HCT116 (cell line): ENCODE data around the gene ZNF33A. TPM values are rescaled to one million over a fixed set of nuclear protein-coding genes. Genes with fewer than 3 reads are reported as not detected.

Experiments used
- ATAC-seq: fragments of 200-7000 bp; cut with Tn5 transposase; 2 replicates; pipeline ENCODE4 v1.9.1; 2020; ENCODE audit warnings: mild to moderate bottlenecking, moderate library complexity
- BruUV-seq: library from RNA; stranded (reverse); fragments of 400-500 nt; replicated peaks from 2 replicates; lab custom pipeline; 2021; lab: Mats Ljungman, UMichigan
- CTCF ChIA-PET: fragments of 300-600 bp; sonication (Branson Sonifier 250); formaldehyde crosslinking; loops from one replicate; lab custom pipeline; 2021; ENCODE audit warnings: antibody characterized with exemption; lab: Charles Lee
- POLR2A ChIA-PET: fragments of 300-600, 350-600 bp; sonication (Branson Sonifier 250); formaldehyde crosslinking; loops from one replicate; lab custom pipeline; 2021; ENCODE audit warnings: antibody characterized with exemption; lab: Charles Lee
- RAD21 ChIA-PET, 2 experiments: fragments of 300-600 bp; sonication (Branson Sonifier 250); formaldehyde crosslinking; loops; one replicate each; lab custom pipeline; 2023; ENCODE audit warnings: low total read pairs in 2 of 2; ENCODE audit not compliant: uncharacterized antibody in 2 of 2, unreplicated experiment in 2 of 2, low non-redundant PET in 1 of 2; lab: Charles Lee
- DNase-seq: peaks from one replicate; pipeline ENCODE4 v3.0.0-alpha.2; 2010; ENCODE audit warnings: low read depth, low spot score
- H2AFZ ChIP-seq: fragments of 200-600 bp; shearing (Covaris generic), sonication (generic); 2 replicates; pipeline ENCODE4 v1.6.1; 2017; ENCODE audit warnings: low read depth, mixed run types, mixed read lengths, antibody characterized with exemption, low read length; ENCODE audit not compliant: poor library complexity, severe bottlenecking
- H3K27ac ChIP-seq: 2 replicates; pipeline ENCODE4 v1.5.1; 2012; ENCODE audit warnings: low read depth, low read length
- H3K27me3 ChIP-seq: fragments of 200-600 bp; sonication (generic); 2 replicates; pipeline ENCODE4 v1.6.1; 2016; ENCODE audit warnings: mixed run types, low read length, mixed read lengths; ENCODE audit not compliant: insufficient read depth
- H3K36me3 ChIP-seq, 2 experiments: fragments of 200-500 bp in 1 of 2; fragments of 200-600 bp in 1 of 2; sonication (Bioruptor generic) in 1 of 2; sonication (generic) in 1 of 2; 2 replicates each; pipeline versions ENCODE4 v1.5.1 to v1.6.1; 2014 to 2016; ENCODE audit warnings: low read length in 2 of 2, inconsistent platforms in 1 of 2, mixed read lengths in 1 of 2, mixed run types in 1 of 2; ENCODE audit not compliant: insufficient read depth in 2 of 2, control insufficient read depth in 1 of 2
- H3K4me1 ChIP-seq, 2 experiments: fragments of 200-600 bp in 1 of 2; sonication (generic) in 1 of 2; 2 replicates each; pipeline versions ENCODE4 v1.5.1 to v1.6.1; 2012 to 2017; ENCODE audit warnings: low read length in 2 of 2, inconsistent platforms in 1 of 2, mild to moderate bottlenecking in 1 of 2, mixed read lengths in 1 of 2, mixed run types in 1 of 2, moderate library complexity in 1 of 2; ENCODE audit not compliant: insufficient read depth in 2 of 2, control insufficient read depth in 1 of 2
- H3K4me2 ChIP-seq: fragments of 200-600 bp; sonication (generic); 2 replicates; pipeline ENCODE4 v1.6.1; 2017; ENCODE audit warnings: mixed run types, low read length, mixed read lengths
- H3K4me3 ChIP-seq, 2 experiments: fragments of 200-600 bp in 1 of 2; sonication (generic) in 1 of 2; replicated peaks in 1 of 2; 2 replicates each; pipeline ENCODE4 v1.5.1; 2011 to 2016; ENCODE audit warnings: low read length in 2 of 2, control low read depth in 1 of 2, low read depth in 1 of 2, mild to moderate bottlenecking in 1 of 2, mixed read lengths in 1 of 2, mixed run types in 1 of 2
- H3K79me2 ChIP-seq: fragments of 200-600 bp; sonication (generic); 2 replicates; pipeline ENCODE4 v1.6.1; 2017; ENCODE audit warnings: mild to moderate bottlenecking, mixed run types, low read length, moderate library complexity, mixed read lengths; ENCODE audit not compliant: insufficient read depth
- H3K9ac ChIP-seq: fragments of 200-600 bp; sonication (generic); 2 replicates; pipeline ENCODE4 v1.6.1; 2016; ENCODE audit warnings: low read length, mixed read lengths
- H3K9me2 ChIP-seq: fragments of 200-600 bp; sonication (generic), shearing (Covaris generic); 2 replicates; pipeline ENCODE4 v1.6.1; 2017; ENCODE audit warnings: mixed run types, mild to moderate bottlenecking, moderate library complexity; ENCODE audit not compliant: insufficient read depth
- H3K9me3 ChIP-seq, 2 experiments: fragments of 200-500 bp in 1 of 2; fragments of 200-600 bp in 1 of 2; sonication (Bioruptor generic) in 1 of 2; sonication (generic) in 1 of 2; 2 replicates each; pipeline ENCODE4 v1.6.1; 2014 to 2017; ENCODE audit warnings: low read length in 2 of 2, mixed read lengths in 2 of 2, inconsistent platforms in 1 of 2, low read depth in 1 of 2, mild to moderate bottlenecking in 1 of 2, mixed run types in 1 of 2, moderate library complexity in 1 of 2; ENCODE audit not compliant: control insufficient read depth in 1 of 2, insufficient read depth in 1 of 2
- H4K20me1 ChIP-seq: fragments of 200-600 bp; sonication (generic), shearing (Covaris generic); 2 replicates; pipeline ENCODE4 v1.6.1; 2017; ENCODE audit warnings: mixed run types, mild to moderate bottlenecking, moderate library complexity; ENCODE audit not compliant: insufficient read depth
- CBX3 ChIP-seq: IDR thresholded peaks from 2 replicates; pipeline ENCODE4 v1.6.1; 2012; ENCODE audit warnings: low read depth
- EGR1 ChIP-seq: IDR thresholded peaks from 2 replicates; pipeline ENCODE4 v1.6.1; 2012; ENCODE audit warnings: low read depth
- ELF1 ChIP-seq: IDR thresholded peaks from 2 replicates; pipeline ENCODE4 v1.6.1; 2012; ENCODE audit warnings: low read depth, borderline replicate concordance
- EZH2 ChIP-seq: fragments of 200-600 bp; sonication (generic); IDR thresholded peaks from 2 replicates; pipeline ENCODE4 v1.6.1; 2017; ENCODE audit warnings: antibody characterized with exemption, mixed run types
- EZH2phosphoT487 ChIP-seq: fragments of 200-600 bp; IDR thresholded peaks from 2 replicates; pipeline ENCODE4 v1.6.1; 2018; ENCODE audit warnings: antibody characterized with exemption, borderline replicate concordance
- FOSL1 ChIP-seq: IDR thresholded peaks from 2 replicates; pipeline ENCODE4 v1.6.1; 2012; ENCODE audit warnings: low read depth
- JUND ChIP-seq: IDR thresholded peaks from 2 replicates; pipeline ENCODE4 v1.6.1; 2012
- POLR2A ChIP-seq: IDR thresholded peaks from 2 replicates; pipeline ENCODE4 v1.7.0; 2011; ENCODE audit warnings: borderline replicate concordance; ENCODE audit not compliant: insufficient read depth, insufficient read length; ENCODE audit errors: extremely low read depth
- POLR2AphosphoS5 ChIP-seq: IDR thresholded peaks from 2 replicates; pipeline ENCODE4 v1.6.1; 2011; ENCODE audit warnings: mild to moderate bottlenecking, low read depth, low read length, moderate library complexity
- RAD21 ChIP-seq: IDR thresholded peaks from 2 replicates; pipeline ENCODE4 v1.6.1; 2012; ENCODE audit warnings: low read depth, mild to moderate bottlenecking
- SP1 ChIP-seq: IDR thresholded peaks from 2 replicates; pipeline ENCODE4 v1.6.1; 2012; ENCODE audit warnings: low read depth
- SRF ChIP-seq: IDR thresholded peaks from 2 replicates; pipeline ENCODE4 v1.6.1; 2012; ENCODE audit warnings: low read depth
- YY1 ChIP-seq: IDR thresholded peaks from 2 replicates; pipeline ENCODE4 v1.6.1; 2011; ENCODE audit warnings: low read length, low read depth, moderate library complexity, mild to moderate bottlenecking; ENCODE audit not compliant: insufficient replicate concordance; ENCODE audit errors: extremely low read depth
- ZFX ChIP-seq: fragments of 450-650 bp; IDR thresholded peaks from 2 replicates; pipeline ENCODE4 v1.6.1; 2017
- ZNF274 ChIP-seq: fragments of 200-500 bp; sonication (Bioruptor generic); IDR thresholded peaks from 2 replicates; pipeline ENCODE4 v1.6.1; 2014; ENCODE audit warnings: mild to moderate bottlenecking, low read depth, low read length, inconsistent platforms
- intact Hi-C: fragments of 100-400 bp; cut with micrococcal nuclease; formaldehyde crosslinking; loops from 2 replicates; pipeline ENCODE4 v1.10.0; 2022
- total RNA-seq: library from RNA; stranded (reverse); gene quantifications from one replicate; pipeline ENCODE4 v1.2.1, GENCODE V29; 2021; ENCODE audit not compliant: unreplicated experiment
- TF ChIP-seq, protein P1 (sequence below), 3 experiments: fragments of 200-600 bp in 1 of 3; sonication (generic) in 1 of 3; IDR thresholded peaks in 2 of 3; conservative IDR thresholded peaks in 1 of 3; 2 replicates each; pipeline ENCODE4 v1.5.1; 2012 to 2017; ENCODE audit warnings: low read depth in 2 of 3, low read length in 2 of 3, antibody characterized with exemption in 1 of 3, borderline replicate concordance in 1 of 3, control low read depth in 1 of 3, mild to moderate bottlenecking in 1 of 3, mixed read lengths in 1 of 3, mixed run types in 1 of 3, moderate library complexity in 1 of 3; ENCODE audit not compliant: insufficient read depth in 1 of 3
- TF ChIP-seq, protein P2 (sequence below): IDR thresholded peaks from 2 replicates; pipeline ENCODE4 v1.6.1; 2012
- TF ChIP-seq, protein P3 (sequence below): IDR thresholded peaks from 2 replicates; pipeline ENCODE4 v1.6.1; 2011; ENCODE audit warnings: mild to moderate bottlenecking, low read length, moderate library complexity; ENCODE audit not compliant: insufficient replicate concordance; ENCODE audit errors: extremely low read depth
- TF ChIP-seq, protein P4 (sequence below): IDR thresholded peaks from 2 replicates; pipeline ENCODE4 v1.6.1; 2012
- TF ChIP-seq, protein P5 (sequence below): IDR thresholded peaks from 2 replicates; pipeline ENCODE4 v1.6.1; 2012; ENCODE audit warnings: low read depth

Gene ZNF33A
- total RNA-seq, 1 experiment from 2014 or later, result 21.2 TPM

DNA sequence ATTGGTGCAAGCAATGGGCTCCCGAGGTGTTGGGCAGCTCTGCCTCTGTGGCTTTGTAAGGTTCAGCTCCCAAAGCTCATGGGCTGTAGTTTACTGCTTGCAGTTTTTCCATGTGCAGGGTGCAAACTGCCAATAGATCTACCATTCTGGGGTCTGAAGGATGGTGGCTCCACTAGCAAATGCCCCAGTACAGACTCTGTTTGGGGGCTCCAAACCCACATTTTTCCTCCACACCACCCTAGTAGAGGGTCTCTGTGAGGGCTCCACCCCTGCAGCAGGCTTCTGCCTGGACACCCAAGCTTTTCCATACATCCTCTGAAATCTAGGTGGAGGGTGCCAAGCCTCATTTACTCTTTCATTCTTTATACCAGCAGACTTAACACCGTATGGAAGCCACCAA, 66.2 kb downstream of the ZNF33A start:
- no TSS peak for BruUV-seq
- no peak overlapping the region for H3K27ac ChIP-seq

More for the DNA sequence above, 66.2 kb downstream of the ZNF33A start:
- no peak for TF ChIP-seq RAD21
- no peak for TF ChIP-seq CBX3
- TF ChIP-seq EGR1, result no peak
- no peak for TF ChIP-seq ELF1
- TF ChIP-seq, protein P1, sequence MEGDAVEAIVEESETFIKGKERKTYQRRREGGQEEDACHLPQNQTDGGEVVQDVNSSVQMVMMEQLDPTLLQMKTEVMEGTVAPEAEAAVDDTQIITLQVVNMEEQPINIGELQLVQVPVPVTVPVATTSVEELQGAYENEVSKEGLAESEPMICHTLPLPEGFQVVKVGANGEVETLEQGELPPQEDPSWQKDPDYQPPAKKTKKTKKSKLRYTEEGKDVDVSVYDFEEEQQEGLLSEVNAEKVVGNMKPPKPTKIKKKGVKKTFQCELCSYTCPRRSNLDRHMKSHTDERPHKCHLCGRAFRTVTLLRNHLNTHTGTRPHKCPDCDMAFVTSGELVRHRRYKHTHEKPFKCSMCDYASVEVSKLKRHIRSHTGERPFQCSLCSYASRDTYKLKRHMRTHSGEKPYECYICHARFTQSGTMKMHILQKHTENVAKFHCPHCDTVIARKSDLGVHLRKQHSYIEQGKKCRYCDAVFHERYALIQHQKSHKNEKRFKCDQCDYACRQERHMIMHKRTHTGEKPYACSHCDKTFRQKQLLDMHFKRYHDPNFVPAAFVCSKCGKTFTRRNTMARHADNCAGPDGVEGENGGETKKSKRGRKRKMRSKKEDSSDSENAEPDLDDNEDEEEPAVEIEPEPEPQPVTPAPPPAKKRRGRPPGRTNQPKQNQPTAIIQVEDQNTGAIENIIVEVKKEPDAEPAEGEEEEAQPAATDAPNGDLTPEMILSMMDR (IDR thresholded peaks at IDR 0.05 in 2 of 3, conservative IDR thresholded peaks at IDR 0.05 in 1 of 3; ENCODE audit: borderline replicate concordance in 1 of 3, insufficient read depth in 1 of 3, low read depth in 2 of 3, low read length in 2 of 3), result no peak
- TF ChIP-seq SRF, result no peak
- TF ChIP-seq YY1, result no peak
- no peak for TF ChIP-seq POLR2A
- TF ChIP-seq ZFX, result no peak
- TF ChIP-seq ZNF274, result no peak
- TF ChIP-seq EZH2, result no peak
- TF ChIP-seq, protein P2, sequence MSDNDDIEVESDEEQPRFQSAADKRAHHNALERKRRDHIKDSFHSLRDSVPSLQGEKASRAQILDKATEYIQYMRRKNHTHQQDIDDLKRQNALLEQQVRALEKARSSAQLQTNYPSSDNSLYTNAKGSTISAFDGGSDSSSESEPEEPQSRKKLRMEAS, result no peak
- TF ChIP-seq, protein P3, sequence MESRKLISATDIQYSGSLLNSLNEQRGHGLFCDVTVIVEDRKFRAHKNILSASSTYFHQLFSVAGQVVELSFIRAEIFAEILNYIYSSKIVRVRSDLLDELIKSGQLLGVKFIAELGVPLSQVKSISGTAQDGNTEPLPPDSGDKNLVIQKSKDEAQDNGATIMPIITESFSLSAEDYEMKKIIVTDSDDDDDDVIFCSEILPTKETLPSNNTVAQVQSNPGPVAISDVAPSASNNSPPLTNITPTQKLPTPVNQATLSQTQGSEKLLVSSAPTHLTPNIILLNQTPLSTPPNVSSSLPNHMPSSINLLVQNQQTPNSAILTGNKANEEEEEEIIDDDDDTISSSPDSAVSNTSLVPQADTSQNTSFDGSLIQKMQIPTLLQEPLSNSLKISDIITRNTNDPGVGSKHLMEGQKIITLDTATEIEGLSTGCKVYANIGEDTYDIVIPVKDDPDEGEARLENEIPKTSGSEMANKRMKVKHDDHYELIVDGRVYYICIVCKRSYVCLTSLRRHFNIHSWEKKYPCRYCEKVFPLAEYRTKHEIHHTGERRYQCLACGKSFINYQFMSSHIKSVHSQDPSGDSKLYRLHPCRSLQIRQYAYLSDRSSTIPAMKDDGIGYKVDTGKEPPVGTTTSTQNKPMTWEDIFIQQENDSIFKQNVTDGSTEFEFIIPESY, result no peak
- TF ChIP-seq, protein P4, sequence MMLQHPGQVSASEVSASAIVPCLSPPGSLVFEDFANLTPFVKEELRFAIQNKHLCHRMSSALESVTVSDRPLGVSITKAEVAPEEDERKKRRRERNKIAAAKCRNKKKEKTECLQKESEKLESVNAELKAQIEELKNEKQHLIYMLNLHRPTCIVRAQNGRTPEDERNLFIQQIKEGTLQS, result no peak
- TF ChIP-seq EZH2phosphoT487, result no peak
- no peak for TF ChIP-seq POLR2AphosphoS5
- TF ChIP-seq SP1, result no peak
- no peak for TF ChIP-seq FOSL1
- no peak for TF ChIP-seq JUND
- TF ChIP-seq, protein P5, sequence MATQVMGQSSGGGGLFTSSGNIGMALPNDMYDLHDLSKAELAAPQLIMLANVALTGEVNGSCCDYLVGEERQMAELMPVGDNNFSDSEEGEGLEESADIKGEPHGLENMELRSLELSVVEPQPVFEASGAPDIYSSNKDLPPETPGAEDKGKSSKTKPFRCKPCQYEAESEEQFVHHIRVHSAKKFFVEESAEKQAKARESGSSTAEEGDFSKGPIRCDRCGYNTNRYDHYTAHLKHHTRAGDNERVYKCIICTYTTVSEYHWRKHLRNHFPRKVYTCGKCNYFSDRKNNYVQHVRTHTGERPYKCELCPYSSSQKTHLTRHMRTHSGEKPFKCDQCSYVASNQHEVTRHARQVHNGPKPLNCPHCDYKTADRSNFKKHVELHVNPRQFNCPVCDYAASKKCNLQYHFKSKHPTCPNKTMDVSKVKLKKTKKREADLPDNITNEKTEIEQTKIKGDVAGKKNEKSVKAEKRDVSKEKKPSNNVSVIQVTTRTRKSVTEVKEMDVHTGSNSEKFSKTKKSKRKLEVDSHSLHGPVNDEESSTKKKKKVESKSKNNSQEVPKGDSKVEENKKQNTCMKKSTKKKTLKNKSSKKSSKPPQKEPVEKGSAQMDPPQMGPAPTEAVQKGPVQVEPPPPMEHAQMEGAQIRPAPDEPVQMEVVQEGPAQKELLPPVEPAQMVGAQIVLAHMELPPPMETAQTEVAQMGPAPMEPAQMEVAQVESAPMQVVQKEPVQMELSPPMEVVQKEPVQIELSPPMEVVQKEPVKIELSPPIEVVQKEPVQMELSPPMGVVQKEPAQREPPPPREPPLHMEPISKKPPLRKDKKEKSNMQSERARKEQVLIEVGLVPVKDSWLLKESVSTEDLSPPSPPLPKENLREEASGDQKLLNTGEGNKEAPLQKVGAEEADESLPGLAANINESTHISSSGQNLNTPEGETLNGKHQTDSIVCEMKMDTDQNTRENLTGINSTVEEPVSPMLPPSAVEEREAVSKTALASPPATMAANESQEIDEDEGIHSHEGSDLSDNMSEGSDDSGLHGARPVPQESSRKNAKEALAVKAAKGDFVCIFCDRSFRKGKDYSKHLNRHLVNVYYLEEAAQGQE, result no peak
- H3K9me3 ChIP-seq, result no peaks in the 10 kb centered on the region; a peak in 1 of 4 replicates
- no peak for ATAC-seq
- no peaks in the 10 kb centered on the region for H3K9me2 ChIP-seq
- no peaks in the 10 kb centered on the region for H3K79me2 ChIP-seq
- H3K9ac ChIP-seq, result no peak overlapping the region
- intact Hi-C loops, result no loop called here
- H3K27me3 ChIP-seq, result no peaks in the 10 kb centered on the region
- RAD21 ChIA-PET, result no interaction called here
- H2AFZ ChIP-seq, result no peak overlapping the region
- H4K20me1 ChIP-seq, result no peaks in the 10 kb centered on the region
- H3K4me3 ChIP-seq, result no peak overlapping the region
- no peaks in the 10 kb centered on the region for H3K36me3 ChIP-seq
- no peak for DNase-seq
- H3K4me2 ChIP-seq, result no peak overlapping the region
- no peaks in the 10 kb centered on the region for H3K4me1 ChIP-seq
- CTCF ChIA-PET, result no interaction called here
- POLR2A ChIA-PET, result no interaction called here
